ENCODE results near the gene A1BG. TPM values are rescaled to one million over a fixed set of nuclear protein-coding genes. Genes with fewer than 3 reads are reported as not detected.

The A1BG gene
- total and polyA plus RNA-seq, 2 of the 13 experiments (the other 11 are each of a cell fraction or from before 2014, with no cell fraction given), result 14.7 to 41.4 TPM

GRCh38 chr19:58386576-58387337 lies 33.5 kb upstream of the A1BG start, which contains the start of gene RPS5 (continued):
- peak; percentile 78; the same call in 1 of the 2 replicates for TF ChIP-seq ZNF780A (CRISPR knock-in tag; IDR thresholded peaks at IDR 0.05)
- TF ChIP-seq TFE3 (CRISPR knock-in tag; IDR thresholded peaks at IDR 0.05), result peak; percentile 55; the same call in 1 of the 2 replicates
- peak; percentile 98 for TF ChIP-seq GMEB1 (CRISPR knock-in tag; IDR thresholded peaks at IDR 0.05; ENCODE audit: borderline replicate concordance)
- TF ChIP-seq MAFK (conservative IDR thresholded peaks at IDR 0.05 in 1 of 2, IDR thresholded peaks at IDR 0.05 in 1 of 2; ENCODE audit: low read length in 2 of 2), result no peak; a peak in 1 of 4 replicates
- TF ChIP-seq ZNF713 (CRISPR knock-in tag; IDR thresholded peaks at IDR 0.05), result 0 out of 2 replicates have a peak, but pooled peaks have one; percentile 26
- TF ChIP-seq KAT8 (CRISPR knock-in tag; IDR thresholded peaks at IDR 0.05), result peak; percentile 94
- TF ChIP-seq ZNF20 (CRISPR knock-in tag; IDR thresholded peaks at IDR 0.05), result 0 out of 2 replicates have a peak, but pooled peaks have one; percentile 56
- no peak for TF ChIP-seq SRSF4 (IDR thresholded peaks at IDR 0.05; ENCODE audit: low read depth, low read length, poor library complexity, severe bottlenecking)
- no peak for TF ChIP-seq ZNF879 (CRISPR knock-in tag; IDR thresholded peaks at IDR 0.05)
- no peak; the same call in 1 of the 2 replicates for TF ChIP-seq EED (CRISPR knock-in tag; IDR thresholded peaks at IDR 0.05)
- no peak for TF ChIP-seq ZFP37 (CRISPR knock-in tag; IDR thresholded peaks at IDR 0.05; ENCODE audit: borderline replicate concordance)
- TF ChIP-seq ZMYM2 (CRISPR knock-in tag; IDR thresholded peaks at IDR 0.05), result peak; percentile 32; the same call in 1 of the 2 replicates
- TF ChIP-seq ZBTB37 (CRISPR knock-in tag; IDR thresholded peaks at IDR 0.05), result no peak
- TF ChIP-seq ZHX2 (IDR thresholded peaks at IDR 0.05; ENCODE audit: low read depth), result peak; percentile 71; the same call in 1 of the 2 replicates
- no peak; the same call in 1 of the 2 replicates for TF ChIP-seq ZHX2 (CRISPR knock-in tag; IDR thresholded peaks at IDR 0.05; ENCODE audit: borderline replicate concordance)
